ENCODE results near the gene C20orf96.
"Not testable (repeated sequence)": the region's sequence is repeated elsewhere in the genome, so short reads cannot be mapped to it uniquely, and the experiment has no call there.

The C20orf96 gene

GRCh38 chr20:226958-227357, 63.6 kb downstream of the C20orf96 start, which contains the start of gene DEFB129:
Gene DEFB129, plus strand, starts transcription at chr20:227258. Its CDS starts 31 bp downstream, at chr20:227289.
- no peak for DNase-seq

- not testable (repeated sequence) for DNase-seq
Observed at GRCh38 chr20:225879-226278, 64.7 kb downstream of the C20orf96 start.

- no peak for DNase-seq
Observed at GRCh38 chr20:221258-221830, 69.2 kb downstream of the C20orf96 start.

Measured in midbrain (tissue), 1 donor.